Measurements from ENCODE around the gene ZDHHC14.

- TF ChIP-seq CTCF (IDR thresholded peaks at IDR 0.05) (no peak), POLR2A (IDR thresholded peaks at IDR 0.05) (no peak)
Observed at GRCh38 chr6:157648561-157648960, 267.6 kb downstream of the ZDHHC14 start.

Measured in Peyer's patch (tissue), 4 donors.